ELF-1 (cell line): Measurements from ENCODE around the gene SSTR1.
A peak's percentile ranks its signal among the peaks of the same experiment; 100 is the strongest.

Source experiments
- DNase-seq: peaks from one replicate; pipeline ENCODE4 v3.0.0-alpha.2; 2016; ENCODE audit warnings: low read depth, low spot score

Gene SSTR1

DNA sequence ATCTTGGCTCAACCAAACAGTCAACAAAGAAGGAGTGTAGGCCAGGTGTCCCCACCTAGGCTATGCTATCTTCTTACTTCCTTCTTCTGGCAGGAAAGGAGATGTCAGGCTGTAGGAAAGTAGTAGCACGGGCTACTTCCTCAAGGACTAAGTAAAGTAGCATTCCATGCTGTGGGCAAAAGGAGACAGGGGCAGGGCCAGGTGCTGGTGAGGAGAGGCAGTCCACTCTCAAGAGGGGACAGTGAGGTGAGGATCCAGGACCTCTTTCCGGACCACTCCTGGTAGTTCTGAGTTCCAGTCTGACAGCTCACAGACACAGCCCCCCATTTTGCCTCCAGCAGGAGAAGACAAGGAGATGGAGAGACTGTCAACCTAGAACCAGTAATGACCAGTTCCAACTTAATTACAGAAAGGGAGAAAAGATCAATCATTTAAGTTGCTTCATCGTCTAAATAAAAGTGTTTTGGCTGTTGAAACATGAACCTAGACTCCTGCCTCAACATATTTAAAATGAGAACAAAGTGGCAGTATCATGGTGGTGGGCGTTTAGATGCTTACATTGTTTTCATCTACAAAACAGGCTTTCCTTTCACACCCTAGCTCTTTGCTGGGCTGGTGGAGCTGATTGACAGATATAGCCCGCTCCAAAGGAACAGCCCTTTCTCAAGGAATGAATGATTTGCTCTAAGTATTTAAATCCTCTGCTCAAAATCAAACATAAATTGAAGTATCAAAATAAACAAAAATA lies 5.1 kb upstream of the SSTR1 start:
- peak; percentile 35 for DNase-seq

DNA sequence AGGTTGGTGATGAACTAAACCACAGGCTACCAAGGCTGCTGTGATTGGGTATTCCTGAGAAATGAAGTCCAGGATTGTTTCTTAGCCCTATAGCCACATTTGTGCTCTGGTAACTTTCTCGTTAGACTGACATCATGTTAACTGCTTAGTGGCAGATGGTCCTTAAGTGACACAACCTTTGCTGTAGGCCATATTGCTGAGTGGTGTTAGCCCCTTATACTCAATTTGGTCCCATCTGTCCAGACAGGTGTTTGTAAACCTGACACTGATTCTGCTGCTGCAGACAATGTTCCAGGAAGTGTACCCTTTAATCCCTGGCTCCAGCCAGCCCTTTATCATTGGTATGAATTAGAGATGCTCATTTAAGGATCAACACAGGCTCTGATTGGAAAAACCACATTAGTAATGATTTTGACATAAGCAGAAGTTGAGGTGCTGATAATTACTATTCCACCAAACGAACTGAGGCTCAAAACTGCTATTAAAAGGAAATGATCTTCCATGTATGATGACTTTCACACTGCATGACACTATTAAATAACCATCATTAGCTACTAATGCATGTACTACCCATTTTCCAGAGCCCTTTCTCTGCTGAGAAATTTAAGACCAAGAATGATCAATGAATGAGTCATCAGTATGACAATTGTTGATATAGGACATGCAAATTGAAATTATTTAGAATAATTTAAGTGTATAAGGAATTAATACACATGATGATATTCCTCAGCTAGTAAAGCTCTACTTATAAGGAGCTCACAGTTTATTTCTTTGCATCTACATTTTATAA lies 3.6 kb upstream of the SSTR1 start:
- DNase-seq = no peak

DNA sequence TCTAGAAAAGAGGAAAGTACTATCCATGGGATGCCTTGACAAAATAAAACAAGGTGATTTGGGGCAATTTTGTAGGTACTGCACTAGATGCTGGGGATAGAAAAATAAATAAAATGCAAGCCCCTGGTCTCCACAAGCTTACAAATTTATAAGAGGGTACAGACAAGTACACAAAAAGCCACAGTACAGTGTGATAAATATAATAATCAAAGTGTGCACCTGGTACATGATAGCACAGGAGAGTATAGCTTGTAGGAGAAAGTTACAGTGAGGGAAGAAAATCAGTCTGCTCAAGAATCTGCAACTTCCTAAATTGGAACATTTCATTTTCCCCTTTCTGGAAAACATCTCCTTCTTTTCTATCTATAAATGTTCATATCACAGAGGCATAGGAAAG lies 3.0 kb upstream of the SSTR1 start:
- DNase-seq = no peak

DNA sequence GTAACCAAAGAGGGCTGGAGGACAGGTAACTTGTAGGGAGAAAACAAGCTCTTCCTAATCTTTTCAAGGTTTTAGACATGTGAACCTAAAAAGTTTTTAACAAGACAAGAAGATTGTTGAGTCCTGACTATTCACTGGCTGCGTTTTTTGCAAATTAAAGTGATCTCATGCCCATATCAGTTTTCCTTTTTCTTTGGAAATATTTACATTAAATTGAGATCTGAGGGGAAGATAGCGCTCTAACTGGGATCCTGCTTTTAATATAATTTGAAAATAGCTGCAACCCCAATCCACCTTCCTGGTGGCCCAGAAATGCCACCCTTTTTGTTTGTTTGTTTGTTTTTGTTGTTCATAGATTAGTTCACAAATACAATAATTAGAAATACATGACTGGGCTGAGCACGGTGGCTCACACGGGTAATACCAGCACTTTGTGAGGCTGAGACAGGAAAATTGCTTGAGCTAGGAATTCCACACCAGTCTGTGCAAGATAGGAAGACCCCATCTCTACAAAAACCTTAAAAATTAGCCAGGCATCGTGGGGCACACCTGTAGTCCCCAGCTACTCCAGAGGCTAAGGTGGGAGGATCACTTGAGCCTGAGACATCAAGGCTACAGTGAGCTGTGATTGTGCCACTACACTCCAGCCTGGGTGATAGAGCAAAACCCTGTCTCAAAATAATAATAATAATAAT lies 2.4 kb upstream of the SSTR1 start:
- DNase-seq = no peak

DNA sequence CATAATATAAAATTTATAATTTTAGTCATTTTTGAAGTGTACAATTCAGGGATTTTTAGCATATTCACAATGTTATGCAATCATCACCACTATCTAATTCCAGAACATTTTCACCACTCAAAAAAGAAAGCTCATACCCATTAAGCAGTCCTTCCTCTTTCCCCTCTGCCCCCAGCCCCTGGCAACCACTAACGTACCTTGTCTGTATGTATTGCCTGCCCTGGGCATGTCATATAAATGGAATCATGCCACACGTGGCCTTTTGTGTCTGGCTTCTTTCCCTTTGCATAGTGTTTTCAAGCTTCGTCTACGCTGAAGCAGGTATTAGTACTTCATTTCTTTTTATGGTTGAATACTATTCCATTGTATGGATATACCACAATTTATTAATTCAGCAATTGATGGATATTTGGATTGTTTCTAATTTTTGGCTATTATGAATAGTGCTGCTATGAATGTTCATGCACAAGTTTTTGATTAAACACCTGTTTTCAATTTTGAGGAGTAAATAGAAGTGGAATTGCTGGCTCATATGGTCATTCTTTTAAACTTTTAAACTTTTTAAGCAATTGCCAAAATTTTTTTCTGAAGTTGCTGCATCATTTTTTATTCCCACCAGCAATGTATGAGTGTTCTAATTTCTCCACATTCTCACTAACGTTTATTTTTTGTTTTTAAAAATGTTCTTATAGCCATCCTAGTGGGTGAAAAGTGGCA lies 1.6 kb upstream of the SSTR1 start:
- DNase-seq = no peak

DNA sequence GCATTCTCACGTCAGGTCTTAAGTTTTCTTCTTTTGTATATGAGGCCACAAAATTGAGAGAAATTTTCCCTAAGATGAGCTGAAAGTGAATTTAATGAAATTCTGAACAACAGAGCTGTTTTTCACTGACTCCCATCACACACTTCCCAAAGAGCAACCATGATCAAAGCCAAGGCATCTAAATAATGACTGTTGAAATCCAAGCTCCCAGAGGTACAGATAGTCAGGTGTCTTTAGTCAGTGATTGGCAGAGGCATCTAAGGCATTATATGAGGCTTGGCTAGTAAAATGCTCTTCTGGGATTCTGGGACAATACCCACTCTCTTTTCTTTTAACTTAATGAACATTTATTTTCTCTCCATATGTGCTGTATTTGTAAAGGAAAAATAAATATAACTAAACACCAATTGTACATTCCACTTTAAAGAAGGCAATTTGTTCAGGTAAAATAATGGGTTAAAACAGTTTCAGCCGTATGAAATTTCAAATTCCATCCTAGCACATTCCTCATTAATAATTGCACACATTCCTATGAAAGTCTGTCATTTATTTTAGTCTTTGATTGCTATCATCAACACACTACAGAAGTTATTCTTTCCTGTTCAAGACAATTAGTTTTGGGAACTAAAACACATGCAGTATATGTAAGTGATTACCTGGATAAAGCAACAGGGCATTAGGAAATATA lies 871 bp upstream of the SSTR1 start:
- DNase-seq = no peak

DNA sequence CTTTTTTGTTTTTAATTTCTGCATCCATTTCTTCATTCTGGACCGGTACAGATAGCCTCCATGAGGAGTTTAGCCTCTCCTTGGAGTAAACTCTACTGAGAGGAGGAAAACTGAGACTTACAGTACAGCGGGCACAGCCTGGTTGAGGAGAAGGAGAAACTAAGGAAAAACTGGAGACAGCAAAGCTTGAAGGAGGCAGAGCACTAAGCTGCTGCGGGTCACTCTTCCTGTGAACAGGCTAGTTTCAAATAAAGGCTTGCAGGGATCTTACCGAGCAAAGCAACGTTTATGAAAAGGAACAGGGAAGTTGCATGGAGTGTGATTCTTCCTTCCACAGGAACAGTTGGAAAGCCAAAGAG lies 348 bp upstream of the SSTR1 start:
- DNase-seq = no peak

DNA sequence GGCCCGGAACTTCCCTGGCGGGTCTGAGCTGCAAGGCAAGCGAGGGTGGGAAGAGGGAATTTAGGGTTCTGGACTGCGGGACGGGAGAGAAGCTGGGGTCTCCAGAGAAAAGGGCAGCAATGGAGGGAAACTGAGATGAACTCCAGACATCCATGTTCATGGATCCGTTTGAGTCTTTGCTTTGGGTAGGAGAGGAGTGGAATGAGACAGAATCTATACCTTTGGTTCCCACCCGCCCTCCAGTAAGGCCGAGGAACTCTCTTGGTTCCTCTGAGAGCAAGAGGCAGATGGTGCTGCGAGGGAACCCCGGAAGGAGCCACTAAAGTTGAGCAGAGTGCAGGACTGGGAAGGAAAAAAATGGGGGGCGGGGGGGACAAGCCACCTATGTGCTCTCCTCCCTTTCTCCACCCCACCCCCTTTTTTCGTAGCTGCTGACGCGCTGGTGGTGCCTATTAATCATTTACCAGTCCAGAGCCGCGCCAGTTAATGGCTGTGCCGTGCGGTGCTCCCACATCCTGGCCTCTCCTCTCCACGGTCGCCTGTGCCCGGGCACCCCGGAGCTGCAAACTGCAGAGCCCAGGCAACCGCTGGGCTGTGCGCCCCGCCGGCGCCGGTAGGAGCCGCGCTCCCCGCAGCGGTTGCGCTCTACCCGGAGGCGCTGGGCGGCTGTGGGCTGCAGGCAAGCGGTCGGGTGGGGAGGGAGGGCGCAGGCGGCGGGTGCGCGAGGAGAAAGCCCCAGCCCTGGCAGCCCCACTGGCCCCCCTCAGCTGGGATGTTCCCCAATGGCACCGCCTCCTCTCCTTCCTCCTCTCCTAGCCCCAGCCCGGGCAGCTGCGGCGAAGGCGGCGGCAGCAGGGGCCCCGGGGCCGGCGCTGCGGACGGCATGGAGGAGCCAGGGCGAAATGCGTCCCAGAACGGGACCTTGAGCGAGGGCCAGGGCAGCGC lies 1.2 kb downstream of the SSTR1 start:
- peak; percentile 44 for DNase-seq

DNA sequence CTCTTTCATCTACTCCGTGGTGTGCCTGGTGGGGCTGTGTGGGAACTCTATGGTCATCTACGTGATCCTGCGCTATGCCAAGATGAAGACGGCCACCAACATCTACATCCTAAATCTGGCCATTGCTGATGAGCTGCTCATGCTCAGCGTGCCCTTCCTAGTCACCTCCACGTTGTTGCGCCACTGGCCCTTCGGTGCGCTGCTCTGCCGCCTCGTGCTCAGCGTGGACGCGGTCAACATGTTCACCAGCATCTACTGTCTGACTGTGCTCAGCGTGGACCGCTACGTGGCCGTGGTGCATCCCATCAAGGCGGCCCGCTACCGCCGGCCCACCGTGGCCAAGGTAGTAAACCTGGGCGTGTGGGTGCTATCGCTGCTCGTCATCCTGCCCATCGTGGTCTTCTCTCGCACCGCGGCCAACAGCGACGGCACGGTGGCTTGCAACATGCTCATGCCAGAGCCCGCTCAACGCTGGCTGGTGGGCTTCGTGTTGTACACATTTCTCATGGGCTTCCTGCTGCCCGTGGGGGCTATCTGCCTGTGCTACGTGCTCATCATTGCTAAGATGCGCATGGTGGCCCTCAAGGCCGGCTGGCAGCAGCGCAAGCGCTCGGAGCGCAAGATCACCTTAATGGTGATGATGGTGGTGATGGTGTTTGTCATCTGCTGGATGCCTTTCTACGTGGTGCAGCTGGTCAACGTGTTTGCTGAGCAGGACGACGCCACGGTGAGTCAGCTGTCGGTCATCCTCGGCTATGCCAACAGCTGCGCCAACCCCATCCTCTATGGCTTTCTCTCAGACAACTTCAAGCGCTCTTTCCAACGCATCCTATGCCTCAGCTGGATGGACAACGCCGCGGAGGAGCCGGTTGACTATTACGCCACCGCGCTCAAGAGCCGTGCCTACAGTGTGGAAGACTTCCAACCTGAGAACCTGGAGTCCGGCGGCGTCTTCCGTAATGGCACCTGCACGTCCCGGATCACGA lies 2.2 kb downstream of the SSTR1 start:
- DNase-seq = peak; percentile 29

DNA sequence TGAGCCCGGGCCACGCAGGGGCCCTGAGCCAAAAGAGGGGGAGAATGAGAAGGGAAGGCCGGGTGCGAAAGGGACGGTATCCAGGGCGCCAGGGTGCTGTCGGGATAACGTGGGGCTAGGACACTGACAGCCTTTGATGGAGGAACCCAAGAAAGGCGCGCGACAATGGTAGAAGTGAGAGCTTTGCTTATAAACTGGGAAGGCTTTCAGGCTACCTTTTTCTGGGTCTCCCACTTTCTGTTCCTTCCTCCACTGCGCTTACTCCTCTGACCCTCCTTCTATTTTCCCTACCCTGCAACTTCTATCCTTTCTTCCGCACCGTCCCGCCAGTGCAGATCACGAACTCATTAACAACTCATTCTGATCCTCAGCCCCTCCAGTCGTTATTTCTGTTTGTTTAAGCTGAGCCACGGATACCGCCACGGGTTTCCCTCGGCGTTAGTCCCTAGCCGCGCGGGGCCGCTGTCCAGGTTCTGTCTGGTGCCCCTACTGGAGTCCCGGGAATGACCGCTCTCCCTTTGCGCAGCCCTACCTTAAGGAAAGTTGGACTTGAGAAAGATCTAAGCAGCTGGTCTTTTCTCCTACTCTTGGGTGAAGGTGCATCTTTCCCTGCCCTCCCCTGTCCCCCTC lies 3.0 kb downstream of the SSTR1 start:
- DNase-seq = peak; percentile 39

DNA sequence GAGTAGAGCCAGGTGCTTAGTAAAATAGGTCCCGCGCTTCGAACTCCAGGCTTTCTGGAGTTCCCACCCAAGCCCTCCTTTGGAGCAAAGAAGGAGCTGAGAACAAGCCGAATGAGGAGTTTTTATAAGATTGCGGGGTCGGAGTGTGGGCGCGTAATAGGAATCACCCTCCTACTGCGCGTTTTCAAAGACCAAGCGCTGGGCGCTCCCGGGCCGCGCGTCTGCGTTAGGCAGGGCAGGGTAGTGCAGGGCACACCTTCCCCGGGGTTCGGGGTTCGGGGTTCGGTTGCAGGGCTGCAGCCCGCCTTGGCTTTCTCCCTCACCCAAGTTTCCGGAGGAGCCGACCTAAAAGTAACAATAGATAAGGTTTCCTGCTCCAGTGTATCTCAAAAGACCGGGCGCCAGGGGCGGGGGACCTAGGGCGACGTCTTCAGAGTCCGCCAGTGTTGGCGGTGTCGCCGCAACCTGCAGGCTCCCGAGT lies 3.6 kb downstream of the SSTR1 start:
- DNase-seq = no peak

DNA sequence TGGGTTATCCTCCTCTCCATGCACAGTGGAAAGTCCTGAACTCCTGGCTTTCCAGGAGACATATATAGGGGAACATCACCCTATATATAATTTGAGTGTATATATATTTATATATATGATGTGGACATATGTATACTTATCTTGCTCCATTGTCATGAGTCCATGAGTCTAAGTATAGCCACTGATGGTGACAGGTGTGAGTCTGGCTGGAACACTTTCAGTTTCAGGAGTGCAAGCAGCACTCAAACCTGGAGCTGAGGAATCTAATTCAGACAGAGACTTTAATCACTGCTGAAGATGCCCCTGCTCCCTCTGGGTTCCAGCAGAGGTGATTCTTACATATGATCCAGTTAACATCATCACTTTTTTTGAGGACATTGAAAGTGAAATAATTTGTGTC lies 4.4 kb downstream of the SSTR1 start:
- no peak for DNase-seq

DNA sequence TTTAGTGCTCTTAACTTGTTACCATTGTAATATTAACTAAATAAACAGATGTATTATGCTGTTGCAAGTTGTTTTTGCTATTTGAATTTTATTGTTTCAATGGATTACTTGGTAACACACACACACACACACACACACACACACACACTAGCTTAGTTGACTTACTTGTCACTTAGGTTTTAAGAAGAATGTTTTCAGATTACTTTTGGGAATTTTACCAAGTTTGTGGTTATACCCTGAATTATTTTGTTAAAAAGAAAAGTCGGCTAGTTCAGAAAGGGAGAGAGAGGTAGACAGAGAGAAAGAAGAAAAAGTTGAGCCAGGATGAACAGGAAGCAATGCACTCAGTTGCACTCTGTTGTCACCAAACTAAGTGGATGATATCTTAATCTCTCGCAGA lies 5.3 kb downstream of the SSTR1 start:
- no peak for DNase-seq

DNA sequence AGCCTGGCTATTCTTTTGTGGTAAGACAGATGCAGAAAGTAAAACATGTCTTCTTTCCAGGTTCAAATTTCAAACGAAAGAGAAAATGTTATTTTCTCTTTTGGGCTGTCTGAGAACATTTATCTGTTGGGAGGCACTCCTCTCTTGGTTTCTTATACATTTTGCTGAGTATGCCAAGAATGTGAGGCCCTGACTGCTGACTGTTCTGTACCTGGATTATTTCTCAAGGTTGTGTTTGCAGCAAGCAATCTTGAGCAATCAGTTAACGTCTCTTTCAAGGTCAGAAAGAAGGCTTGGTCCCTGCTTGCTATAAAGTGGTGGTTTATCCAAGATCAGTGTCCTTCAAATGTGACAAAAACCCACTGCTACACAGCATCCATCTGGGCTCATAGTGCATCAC lies 9.8 kb downstream of the SSTR1 start:
- DNase-seq = no peak

DNA sequence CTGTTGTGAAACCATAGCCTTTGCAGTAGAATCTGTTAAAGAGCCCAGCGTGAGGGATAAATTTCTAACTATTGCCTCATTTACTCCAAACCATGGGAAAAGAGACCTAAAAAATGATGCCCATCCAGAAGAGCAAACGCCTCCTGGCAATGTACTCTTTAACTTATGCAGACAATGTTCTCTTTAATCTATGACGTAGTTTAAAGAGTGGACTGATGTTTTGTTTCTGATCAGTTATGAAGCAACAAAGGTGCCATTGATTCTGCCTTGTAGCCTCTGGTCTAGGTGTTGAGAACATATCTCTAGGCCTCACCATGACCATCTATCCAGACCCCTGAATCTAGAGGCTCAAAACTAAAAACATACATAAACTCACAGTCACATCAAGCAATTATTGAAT lies 13.4 kb downstream of the SSTR1 start:
- no peak for DNase-seq

DNA sequence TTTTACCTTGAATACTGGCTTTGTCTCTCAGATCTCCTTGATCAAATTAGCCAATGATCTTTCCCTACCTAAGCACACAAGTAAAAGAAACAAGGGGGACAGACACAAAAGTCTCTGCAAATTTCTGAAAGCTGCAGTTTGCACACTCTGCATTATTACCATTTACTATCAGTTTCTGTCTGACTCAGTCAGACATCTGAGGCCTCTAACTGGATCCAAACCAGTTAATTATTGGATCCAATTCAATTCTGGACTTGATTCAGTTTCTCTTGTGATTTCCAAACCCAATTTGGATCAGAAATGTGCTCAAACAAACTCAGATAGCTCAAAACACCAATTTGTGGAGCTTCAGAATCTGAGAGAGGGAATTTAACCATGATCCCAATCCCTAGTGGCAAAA lies 16.6 kb downstream of the SSTR1 start:
- no peak for DNase-seq

DNA sequence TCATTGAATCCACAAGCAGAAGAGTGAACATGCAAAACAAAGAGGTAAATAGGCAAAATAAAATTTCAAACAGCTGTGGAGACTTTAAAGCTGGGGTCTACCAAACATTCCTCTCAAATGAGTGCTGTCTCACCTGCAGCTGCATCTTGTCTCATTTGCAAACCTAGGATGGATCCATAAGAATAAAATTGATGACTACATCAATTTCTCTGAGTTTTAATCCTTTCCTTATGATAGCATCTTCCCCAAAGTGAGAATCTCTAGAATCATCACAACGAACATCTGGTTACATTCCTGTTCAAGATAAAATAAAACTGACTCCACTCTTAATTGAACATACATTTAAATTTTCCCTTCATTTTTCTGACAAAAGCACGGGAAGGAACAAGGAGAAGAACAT lies 18.2 kb downstream of the SSTR1 start:
- DNase-seq = no peak

DNA sequence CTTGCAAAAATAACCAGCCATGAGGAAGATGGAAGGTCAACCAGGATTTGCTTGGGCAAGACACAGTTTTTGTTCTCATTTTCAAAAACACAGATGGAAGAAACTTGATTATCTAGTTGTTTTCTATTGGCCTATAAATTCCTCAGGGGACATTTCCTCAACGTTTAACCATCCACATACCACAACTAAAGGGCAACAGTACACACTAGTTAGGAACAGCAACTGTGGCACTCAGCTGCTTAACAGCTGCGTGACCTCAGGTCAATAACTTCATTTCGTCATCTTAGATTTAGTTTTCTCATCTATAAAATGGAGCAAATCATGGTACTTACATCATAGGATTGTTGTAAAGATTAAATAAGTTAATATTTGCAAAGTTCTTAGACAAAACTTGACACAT lies 18.7 kb downstream of the SSTR1 start:
- no peak for DNase-seq

DNA sequence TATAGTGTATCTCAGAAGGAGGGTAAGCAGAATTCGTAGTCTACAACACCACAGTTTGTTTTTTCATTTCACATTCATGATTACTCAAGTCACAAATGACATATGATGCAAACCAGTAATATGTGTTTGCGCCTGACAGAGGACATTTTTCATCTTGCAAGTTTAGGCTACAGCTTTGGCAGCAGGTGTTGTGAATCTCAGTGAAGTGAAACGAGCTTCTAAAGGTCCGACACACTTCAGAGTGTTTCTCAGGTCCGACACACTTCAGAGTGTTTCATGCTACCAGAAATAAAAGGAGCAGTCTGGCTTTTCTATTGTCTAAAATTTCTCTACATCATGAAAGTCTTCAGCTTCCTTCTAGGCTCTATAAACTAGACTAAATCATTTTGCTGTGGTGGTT lies 25.5 kb downstream of the SSTR1 start:
- DNase-seq = no peak
